NCI-H2171 (cell line): ENCODE measurements around the gene TCL1B.

Experiments used
- DNase-seq: peaks from one replicate; lab custom pipeline; 2025; lab: John Stamatoyannopoulos, UW

The TCL1B gene

DNA sequence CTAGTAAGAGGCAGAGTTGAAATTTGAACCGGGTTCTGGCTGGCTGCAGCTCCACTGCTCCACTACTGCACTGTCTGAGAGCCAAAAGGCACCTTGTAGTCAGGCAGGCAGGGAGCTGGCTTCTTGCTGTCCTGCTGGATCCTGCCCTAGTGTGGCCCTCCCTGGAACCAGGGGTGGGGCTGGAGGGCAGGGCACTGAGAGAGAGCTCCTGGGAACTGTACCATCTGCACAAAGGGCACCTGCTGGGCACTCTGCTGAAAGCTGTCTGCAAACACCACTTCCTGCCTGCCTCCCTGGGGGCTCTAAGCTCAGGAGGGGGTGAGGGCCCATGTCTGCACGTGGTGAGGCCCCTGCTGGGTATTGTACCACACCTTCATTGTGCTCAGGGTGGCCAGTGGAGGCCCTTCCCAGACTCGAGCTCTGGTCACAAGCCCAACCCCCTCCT is 19.0 kb upstream of the TCL1B start:
- no peak for DNase-seq

DNA sequence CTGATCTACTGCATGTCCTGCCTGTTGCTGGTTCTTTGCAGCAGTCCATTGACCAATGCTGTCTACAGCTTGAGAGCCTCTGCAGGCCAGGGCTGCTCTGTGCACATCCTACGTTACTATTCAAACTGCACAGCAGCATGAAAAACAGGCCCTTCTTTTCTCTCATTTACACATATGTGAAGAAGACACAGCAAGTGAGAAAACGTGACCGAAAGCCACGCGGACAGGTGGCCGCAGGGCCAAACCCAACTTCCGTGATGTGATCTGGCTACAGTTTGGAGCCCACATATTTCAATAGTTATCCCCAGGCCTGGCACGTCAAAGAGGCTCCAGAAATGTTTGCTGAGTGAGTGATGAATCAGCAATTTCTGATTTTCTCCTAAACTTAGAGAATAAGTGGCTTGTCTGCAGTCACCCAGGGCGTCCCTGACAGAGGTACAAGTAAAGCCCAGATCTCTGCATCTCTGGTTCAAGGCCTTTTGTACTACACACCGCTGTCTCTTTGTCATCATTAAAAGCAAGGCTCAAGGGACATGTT is 17.9 kb upstream of the TCL1B start:
- DNase-seq: no peak

DNA sequence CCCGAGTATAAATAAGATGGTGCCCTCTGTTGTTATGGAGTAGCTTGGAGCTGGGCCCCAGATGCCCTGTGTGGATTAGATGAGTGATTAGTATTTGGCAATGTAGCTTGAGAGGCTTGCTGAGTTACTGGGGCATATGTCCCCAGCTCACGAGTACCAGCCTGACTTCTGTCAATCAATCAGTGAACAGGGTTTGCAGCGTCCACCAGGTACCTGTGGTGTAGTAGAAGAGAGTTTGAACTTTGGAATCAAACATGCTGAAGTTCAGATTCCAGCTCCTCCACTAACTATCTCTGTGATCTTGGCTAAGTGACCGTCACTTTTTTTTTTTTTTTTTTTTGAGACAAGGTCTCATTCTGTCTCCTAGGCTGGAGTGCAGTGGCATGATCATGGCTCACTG is 11.6 kb upstream of the TCL1B start:
- no peak for DNase-seq

DNA sequence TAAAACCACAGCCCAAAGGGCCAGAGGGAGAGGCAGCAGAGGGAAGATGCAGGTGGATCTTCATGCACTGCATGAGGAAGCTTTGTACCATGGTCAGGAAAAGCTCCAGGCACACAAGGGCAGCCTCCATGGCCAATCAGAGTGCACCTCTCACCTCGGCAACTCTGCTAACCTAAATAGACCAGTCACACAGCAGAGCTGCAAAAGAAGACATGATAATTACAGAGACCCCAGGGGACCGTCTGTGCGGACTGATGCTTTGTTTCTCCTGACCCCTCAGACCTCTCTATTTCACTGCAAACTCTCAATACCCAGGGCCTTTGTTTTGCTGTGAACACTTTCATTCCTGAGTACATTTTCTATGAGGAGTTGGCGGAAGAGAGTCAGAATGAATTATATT is 10.7 kb upstream of the TCL1B start:
- DNase-seq: no peak

DNA sequence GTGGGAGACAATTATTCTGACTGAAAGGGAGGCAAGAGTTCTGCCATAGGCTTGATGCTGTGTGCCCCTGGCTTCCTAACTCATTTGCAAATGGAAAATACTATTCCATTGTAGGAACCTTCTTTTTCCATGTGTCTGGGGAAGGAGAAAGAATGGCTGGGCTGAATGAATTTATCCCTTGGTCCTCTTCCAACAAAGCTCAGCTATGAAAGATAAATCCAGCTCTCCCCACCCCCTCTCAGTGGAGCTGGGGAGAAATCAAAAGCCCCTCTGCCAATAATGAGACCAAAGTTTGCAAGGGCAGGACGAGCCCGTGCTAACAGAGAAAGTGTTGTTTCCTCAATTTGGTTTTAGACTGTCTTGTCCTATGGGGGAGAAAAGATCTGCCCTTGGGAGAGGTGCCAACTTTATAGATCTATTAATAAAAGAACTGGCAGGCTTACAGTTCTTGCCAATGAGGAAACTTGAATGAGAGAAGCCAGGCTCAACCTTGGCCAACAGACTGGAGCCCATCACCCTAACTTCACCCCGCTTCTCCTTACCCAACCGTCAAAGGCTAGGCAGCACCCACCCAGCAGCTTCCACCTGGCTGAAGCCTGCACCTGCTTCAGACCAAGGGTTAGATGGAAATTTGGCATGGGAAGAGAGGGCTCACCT is 8.9 kb upstream of the TCL1B start:
- no peak for DNase-seq

DNA sequence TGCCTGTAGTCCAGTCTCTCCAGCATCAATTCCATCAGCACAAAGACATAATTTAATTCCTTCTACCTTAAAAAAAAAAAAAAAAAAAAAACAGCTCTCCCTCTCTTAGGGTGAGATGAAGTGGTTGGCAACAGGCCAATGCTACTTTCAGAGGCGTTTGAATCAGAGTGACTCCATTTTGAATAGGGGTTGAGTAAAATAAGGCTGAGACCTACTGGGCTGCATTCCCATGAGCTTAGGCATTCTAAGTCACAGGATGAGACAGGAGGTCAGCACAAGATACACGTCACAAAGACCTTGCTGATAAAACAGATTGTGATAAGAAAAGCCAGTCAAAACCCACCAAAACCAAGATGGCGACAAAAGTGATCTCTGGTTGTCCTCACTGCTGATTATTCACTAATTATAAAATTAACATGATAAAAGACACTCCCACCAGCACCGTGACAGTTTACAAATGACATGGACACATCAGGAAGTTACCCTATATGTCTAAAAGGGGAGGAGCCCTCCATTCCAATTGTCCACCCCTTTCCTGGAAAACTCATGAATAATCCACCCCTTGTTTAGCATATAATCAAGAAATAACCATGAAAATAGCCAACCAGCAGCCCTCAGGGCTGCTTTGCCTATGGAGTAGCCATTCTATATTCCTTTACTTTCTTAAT is 6.9 kb upstream of the TCL1B start:
- DNase-seq: no peak

DNA sequence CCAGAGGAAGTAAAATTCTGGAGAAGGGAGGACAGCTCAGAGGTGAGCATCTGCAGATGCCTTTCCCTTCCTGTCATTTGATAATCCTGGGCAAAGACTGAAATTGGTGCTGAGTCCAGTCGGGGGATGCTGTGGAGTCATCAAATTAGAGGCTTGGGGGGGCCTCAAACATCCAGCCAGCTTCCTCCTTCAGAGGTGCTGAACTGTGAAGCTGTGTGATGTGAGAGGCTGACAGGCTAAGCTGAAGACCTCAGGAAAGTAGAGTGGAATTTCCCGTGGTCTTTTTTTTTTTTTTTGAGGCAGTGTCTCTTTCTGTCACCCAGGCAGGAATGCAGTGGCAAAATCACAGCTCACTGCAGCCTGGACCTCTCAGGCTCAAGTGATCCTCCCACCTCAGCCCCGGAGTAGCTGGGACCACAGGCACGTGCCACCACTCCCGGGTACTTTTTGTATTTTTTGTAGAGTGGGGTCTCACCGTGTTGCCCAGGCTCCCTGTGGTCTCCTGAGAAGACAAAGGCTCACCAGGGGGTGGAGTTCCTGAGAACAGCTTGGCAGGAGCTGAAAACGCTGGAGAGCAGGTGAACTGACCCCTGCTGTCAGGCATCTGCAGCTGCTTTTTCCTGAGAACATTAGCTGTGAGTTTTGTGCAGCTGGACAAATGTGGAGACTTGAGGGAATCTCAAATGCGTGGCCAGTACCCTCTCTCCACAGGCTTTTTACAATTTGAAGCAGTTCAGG is 6.1 kb upstream of the TCL1B start:
- DNase-seq: no peak

DNA sequence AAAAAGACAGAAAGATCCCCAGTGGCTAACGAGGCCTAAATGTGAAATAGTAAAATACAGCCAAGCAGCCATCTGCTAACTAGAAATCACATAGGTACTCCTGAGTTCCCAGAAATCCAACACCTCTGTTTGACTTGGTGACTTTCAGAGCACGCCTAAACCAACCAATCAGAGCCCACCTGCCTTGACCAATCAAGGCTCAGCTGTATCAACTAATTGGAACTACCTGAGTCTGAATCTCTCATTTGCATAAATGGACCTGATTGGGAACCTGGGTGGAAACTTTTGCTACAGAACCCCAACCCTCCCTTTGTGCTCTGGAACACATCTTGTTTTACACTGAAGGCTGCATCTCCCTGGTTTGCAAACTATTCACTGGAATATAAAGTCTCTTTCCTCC is 5.1 kb upstream of the TCL1B start:
- DNase-seq: peak; percentile 64

DNA sequence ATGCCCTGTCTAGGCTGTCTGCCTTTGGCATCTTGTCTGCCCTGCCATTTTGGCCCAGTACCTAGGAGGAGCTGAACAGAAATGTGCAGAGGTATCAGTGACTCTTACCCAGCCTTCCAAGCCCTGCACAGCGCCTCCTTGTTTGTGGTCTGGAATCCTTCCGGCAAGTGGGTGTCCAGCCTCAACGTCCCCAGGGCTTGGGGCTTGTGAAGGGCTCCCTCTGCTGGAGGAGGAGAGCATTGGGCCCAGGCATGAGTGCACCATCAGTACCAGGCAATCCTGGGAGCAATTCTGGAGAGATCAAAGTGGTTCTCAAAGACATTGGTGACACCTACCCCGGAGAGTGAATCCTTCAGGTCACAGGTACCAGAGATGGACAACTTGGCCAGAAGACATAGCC is 2.4 kb upstream of the TCL1B start:
- no peak for DNase-seq

DNA sequence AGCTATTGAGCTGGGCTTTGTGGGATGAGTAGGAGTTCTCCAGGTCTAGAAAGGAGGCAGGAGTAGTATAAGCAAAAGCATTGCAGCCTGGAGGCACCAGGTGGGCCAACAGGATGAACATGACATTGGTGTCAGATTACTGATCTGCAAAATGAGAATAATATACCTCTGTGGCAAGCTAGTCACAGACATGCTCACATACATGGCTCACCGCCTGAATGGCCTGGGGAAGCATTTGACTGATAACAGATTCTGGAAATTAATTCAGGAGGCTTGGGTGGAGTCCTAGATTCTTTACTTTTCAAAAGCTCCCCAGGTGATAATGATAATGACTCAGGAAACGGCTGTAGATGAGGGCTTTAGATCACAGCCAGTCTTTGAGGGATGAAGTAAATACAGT is 709 bp downstream of the TCL1B start:
- no peak for DNase-seq

DNA sequence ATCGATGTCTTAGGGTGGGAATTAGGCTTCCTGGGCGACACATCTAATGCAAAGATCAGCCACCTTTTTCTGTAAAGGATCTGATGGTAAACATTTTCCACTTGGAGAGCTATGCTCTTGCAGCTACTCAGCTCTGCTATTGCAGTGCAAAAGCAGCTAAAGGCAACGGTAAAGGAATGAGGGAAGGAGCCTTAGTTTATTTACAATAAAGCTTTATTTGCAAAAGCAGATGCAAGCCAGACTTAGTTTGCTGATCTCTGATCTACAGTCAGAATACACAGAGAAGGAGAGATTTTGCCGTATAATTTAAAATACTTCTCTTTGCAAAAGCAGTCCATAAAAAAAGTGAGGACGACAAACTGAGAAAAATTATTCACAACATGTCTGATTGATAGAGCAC is 3.2 kb downstream of the TCL1B start:
- no peak for DNase-seq

DNA sequence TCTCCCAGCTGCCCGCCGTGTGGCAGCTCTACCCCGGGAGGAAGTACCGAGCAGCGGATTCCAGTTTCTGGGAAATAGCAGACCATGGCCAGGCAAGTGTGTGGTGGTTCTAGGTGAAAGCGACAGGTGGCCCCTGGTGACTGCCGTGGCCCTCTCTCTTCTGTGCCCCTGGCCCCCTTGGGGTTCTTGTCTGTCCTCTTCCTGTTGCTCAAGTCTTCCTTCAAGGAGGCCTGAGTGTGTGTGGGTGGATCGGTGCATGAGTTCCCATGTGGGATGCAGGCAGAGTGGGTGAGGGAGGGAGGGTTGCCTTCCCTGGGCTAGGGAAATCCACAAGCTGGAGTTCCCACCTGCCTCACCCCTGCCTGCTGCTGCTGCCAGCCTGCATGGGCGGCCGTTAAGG is 4.6 kb downstream of the TCL1B start:
- DNase-seq: no peak

DNA sequence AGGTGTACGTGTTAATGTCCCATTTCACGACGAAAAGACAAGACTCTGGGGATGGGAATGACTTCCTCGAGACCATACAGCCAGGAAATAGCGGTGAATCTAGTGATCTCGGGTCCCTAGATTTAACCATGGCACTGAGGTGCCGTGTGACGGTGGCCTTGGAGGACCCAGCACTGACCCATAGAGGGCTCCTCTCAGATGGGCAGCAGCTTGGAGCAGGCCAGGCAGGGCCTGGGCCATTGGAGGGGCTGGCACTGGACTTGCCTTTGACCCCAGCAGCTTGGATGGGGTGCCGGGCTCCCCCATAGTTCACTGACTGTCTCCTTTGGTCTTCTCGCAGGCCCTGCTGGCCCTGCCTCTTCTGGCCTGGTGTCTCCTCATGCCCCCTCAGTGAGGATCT is 5.4 kb downstream of the TCL1B start:
- no peak for DNase-seq

DNA sequence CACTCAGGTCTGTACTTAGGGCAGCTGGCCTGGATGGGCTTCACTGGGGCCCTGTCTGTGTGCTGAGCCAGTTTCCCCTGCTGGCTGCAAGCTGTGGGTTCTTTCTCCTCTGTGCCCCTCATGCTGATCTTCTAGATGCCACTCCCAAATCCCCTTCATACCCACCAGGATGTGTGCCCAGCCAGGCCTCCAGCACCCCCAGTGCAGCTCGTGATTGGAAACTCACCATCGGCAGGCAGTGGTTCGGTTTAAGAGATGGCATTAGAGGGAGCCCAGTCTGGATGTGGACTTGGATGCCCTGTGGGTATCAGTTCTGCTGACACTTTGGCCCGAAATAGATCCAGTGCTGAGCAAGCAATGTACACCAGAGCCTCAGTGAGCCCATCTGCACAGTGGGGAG is 5.9 kb downstream of the TCL1B start:
- no peak for DNase-seq

DNA sequence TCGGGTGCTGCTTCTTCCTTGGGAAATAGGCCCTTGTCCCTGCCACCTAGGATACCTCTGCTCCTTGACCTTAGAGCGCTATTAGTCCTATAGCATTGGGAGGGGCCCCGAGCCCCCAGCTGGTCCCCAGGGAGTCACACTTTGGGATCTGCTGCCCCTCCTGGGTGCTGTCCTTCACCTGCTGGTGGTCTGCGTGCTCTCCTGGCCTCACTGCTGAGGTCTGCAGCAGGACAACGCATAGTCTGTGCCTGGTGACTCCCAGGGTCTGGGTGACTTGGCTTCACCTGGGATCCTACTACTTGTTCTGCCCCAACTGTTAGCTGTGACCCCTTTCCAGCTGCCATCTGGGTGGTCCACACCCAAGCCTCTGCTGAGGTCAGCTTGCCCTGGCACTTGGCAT is 8.8 kb downstream of the TCL1B start:
- no peak for DNase-seq

DNA sequence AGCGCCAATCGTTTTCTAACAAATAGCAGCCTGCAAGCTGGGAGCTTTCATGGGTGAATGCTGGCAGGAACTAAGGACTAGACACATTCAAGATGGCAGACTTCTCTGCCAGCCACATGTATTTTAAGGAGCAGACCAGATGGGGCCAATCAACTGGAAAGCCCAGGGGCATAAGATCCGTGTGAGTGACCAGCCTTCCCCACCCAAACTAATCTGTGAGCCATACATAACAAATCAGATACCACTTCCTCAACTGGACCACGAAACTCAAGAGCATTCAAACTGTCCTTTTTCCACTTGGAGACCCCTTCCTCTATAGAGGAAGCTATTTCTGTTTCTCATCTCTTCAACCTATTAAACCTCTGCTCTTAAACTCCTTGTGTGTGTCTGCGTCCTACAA is 9.7 kb downstream of the TCL1B start:
- no peak for DNase-seq

DNA sequence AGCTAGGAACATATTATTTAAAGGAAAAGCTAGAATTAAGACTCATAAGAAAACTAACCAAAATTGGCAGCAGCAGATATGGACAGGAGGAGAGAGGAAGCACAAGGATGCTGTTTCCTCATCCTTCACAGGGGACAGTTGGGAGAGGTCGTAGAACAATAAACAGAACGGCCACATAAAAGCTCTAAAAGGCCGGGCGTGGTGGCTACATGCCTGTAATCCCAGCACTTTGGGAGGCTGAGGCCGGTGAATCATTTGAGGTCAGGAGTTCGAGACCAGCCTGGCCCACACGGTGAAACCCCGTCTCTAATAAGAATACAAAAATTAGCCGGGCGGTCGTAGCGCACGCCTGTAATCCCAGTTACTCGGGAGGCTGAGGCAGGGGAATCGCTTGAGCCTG is 10.5 kb downstream of the TCL1B start:
- DNase-seq: no peak

DNA sequence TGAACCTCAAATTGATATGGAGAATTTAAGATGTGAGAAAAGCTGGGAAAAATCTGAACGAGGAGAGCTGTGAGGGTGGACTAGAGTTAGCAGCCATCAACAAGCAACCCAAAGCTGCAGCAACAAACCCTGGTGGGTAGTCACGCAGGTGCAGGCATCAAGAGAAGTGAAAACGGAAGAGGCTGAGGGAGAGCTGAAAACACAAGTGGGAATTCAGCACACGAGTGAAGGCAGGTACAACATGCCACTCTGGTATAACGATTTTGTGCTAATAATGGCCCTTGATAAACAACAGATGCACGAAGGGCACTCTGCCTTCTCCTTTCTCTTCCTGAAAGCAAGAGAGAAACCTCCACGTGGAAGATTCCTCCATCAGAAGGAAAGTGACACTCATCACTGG is 11.5 kb downstream of the TCL1B start:
- DNase-seq: no peak

DNA sequence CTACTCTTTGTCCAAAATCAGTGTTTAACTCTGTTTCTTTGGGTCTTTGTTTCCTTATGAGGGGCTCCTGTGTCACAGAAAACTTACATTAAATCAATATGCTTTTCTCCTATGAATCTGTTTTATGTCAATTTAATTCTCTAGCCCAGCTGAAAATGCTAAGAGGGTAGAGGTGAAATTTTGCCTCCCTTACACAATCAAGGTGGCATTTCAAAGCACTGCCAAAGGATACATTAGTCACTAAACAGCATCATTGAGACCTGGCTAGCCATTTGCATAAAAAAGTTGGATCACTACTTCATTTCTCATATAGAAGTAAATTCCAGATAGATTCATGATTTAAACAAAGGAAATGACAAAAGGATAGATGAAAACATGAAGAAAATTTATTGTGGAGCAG is 12.1 kb downstream of the TCL1B start:
- DNase-seq: no peak

DNA sequence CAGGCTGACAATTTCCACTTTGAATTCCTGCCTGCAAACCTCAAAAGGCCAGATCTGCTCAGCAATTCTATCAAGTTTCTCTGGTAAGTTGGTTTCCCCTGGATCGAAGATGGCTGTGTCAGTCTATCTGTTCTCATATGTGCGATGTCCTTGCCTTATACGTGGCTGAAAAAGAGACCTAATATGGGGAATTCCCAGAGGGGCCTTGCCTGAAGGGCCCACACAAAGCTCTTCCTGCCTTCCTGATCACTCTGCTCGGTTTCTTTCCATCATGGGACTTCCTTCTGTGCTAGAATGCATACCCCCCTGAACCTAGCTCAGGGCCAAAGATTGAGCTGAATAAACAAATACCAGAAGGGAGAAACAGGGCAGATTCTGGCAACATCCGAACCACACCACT is 13.2 kb downstream of the TCL1B start:
- no peak for DNase-seq

DNA sequence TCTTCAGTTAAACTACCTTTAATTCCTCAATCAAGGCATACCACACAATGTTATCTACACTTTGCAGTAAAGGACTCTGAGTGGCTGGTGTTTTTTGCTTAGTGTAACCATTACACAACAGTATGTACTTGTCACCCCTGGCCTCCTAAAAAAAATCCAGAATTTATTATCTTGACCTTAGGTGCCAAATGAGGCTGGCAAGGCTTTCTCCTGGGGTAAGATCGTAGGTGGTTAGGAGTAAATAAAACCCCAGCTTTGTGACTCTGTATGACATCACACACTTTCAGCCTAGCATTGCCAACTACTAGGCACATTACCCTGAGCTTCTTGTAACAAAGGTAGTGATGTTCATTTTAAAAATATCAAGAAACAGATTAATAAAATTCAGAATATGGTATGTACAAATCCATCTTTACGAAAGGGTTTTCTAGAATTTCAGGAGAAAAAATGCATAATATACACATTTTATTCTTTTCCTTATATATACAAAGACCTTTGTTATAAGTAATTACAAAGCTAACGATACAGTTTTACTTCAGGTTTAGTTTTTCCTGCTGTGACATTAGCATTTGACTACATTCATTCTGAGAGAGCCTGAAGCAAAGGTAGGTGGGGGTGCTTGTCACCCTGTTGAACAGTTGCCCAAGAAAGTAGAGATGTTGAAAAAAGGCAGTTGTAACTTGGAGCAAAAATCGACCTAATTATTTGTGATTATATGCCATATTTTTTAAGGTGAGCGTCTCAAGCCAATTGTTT is 14.2 kb downstream of the TCL1B start:
- DNase-seq: no peak

DNA sequence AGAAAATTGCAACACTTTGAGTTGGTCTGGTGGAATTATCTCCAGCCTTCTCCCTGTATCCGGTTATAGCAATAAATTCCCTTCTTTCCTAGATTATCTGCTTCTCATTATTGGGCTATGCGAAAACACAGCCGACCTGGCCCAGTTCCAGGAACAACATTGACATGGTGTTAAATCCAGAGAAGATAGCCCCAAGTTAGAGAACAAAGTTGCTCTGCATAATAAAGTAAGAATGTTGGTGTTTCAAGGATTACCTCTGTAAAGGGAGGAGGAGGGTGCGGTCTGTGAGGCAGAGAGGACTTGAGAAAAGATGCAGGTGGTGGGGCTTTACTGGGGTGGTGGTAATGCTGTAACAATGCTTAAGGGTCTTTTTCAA is 15.6 kb downstream of the TCL1B start:
- no peak for DNase-seq

DNA sequence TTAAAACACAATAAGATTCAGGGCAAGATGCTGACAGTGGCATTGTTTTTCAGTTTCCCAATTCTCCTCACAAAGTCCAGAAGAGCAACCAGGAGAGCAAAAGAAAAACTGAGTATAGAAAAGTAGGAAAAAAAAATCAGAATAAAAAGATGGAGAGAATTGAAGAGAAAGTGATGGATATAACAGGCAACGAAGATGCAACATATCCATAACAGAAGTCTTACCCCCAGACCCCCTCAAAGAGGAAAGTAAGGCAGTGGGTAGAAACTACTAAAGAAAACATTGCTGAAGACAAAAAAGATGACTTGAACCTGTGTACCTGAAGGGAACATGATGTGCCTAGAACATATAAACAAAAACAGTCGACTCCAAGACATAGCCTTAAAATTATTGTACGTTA is 17.1 kb downstream of the TCL1B start:
- DNase-seq: no peak
